HUDEP-2 (cell line): ENCODE measurements around the gene CCDC92B.
"Not testable (repeated sequence)": the region's sequence is repeated elsewhere in the genome, so short reads cannot be mapped to it uniquely, and the experiment has no call there.

Experiments used
- DNase-seq, 76 experiments: peaks; one replicate each; lab custom pipeline; 2025; ENCODE audit not compliant: unreplicated experiment in 76 of 76; lab: John Stamatoyannopoulos, UW

The CCDC92B gene

GRCh38 chr17:2691069-2691871 lies 58.2 kb downstream of the CCDC92B start:
- no peak for DNase-seq

- no peak for DNase-seq
Observed at GRCh38 chr17:2690165-2691068, 59.0 kb downstream of the CCDC92B start.

- no peak for DNase-seq
Observed at GRCh38 chr17:2689411-2690164, 59.9 kb downstream of the CCDC92B start.

- no peak for DNase-seq
Observed at GRCh38 chr17:2688351-2689342, 60.8 kb downstream of the CCDC92B start.

GRCh38 chr17:2687074-2687418 lies 62.4 kb downstream of the CCDC92B start:
- DNase-seq: no peak

- no peak for DNase-seq
Observed at GRCh38 chr17:2685696-2686095, 63.8 kb downstream of the CCDC92B start.

GRCh38 chr17:2684549-2684948 lies 64.9 kb downstream of the CCDC92B start:
- DNase-seq: no peak

GRCh38 chr17:2683912-2684311 lies 65.5 kb downstream of the CCDC92B start:
- DNase-seq: no peak

GRCh38 chr17:2682176-2682938 lies 67.1 kb downstream of the CCDC92B start:
- no peak for DNase-seq

GRCh38 chr17:2681650-2682049 lies 67.8 kb downstream of the CCDC92B start:
- DNase-seq: no peak

GRCh38 chr17:2680961-2681360 lies 68.5 kb downstream of the CCDC92B start:
- DNase-seq: no peak

GRCh38 chr17:2679247-2679646 lies 70.2 kb downstream of the CCDC92B start:
- DNase-seq: not testable (repeated sequence)
